Muscle of back (tissue), 11 donors: ENCODE data around the gene RTL10. TPM values are rescaled to one million over a fixed set of nuclear protein-coding genes. Genes with fewer than 3 reads are reported as not detected.
A peak's percentile ranks its signal among the peaks of the same experiment; 100 is the strongest.
"Not testable (repeated sequence)": the region's sequence is repeated elsewhere in the genome, so short reads cannot be mapped to it uniquely, and the experiment has no call there.

ENCODE experiments used
- DNase-seq, 3 donors: peaks; one replicate each; pipeline versions ENCODE4 v3.0.0 to v3.0.0-alpha.2; 2013
- polyA plus RNA-seq, 10 donors: library from polyadenylated mRNA; unstranded; fragments of 120-200 nt; gene quantifications; one replicate each; pipeline ENCODE4 v1.2.1, GENCODE V29; 2013; ENCODE audit not compliant: insufficient read length in 10 of 10

Gene RTL10
- polyA plus RNA-seq, 10 donors: 8.6 to 15.0 (median 11.3) TPM

- DNase-seq: no peak
Measured at GRCh38 chr22:19890502-19891316, 36.0 kb upstream of the RTL10 start.

GRCh38 chr22:19889951-19890350, 35.3 kb upstream of the RTL10 start:
- no peak for DNase-seq

- DNase-seq: no peak
Measured at GRCh38 chr22:19888131-19888746, 33.6 kb upstream of the RTL10 start.

- DNase-seq: no peak
Measured at GRCh38 chr22:19887256-19887985, 32.7 kb upstream of the RTL10 start.

- peak in 1 of 3 donors; percentile 71 for DNase-seq
Measured at GRCh38 chr22:19886605-19887255, 32.1 kb upstream of the RTL10 start.

GRCh38 chr22:19885841-19886592, 31.3 kb upstream of the RTL10 start:
- no peak for DNase-seq

GRCh38 chr22:19884954-19885751, 30.5 kb upstream of the RTL10 start:
- no peak for DNase-seq

GRCh38 chr22:19884161-19884953, 29.7 kb upstream of the RTL10 start:
- no peak for DNase-seq

GRCh38 chr22:19883446-19883845, 28.8 kb upstream of the RTL10 start:
- not testable (repeated sequence) for DNase-seq

GRCh38 chr22:19882446-19883381, 28.0 kb upstream of the RTL10 start:
- no peak for DNase-seq

- peak; percentile 79 to 94 (median 92) for DNase-seq
Measured at GRCh38 chr22:19880786-19881569, 26.3 kb upstream of the RTL10 start.

GRCh38 chr22:19879992-19880785, 25.5 kb upstream of the RTL10 start:
- no peak for DNase-seq

- peak in 1 of 3 donors; percentile 13 for DNase-seq
Measured at GRCh38 chr22:19879643-19879991, 24.9 kb upstream of the RTL10 start.

- peak in 1 of 3 donors; percentile 14 for DNase-seq
Measured at GRCh38 chr22:19879246-19879570, 24.5 kb upstream of the RTL10 start.

GRCh38 chr22:19878461-19879245, 24.0 kb upstream of the RTL10 start:
- DNase-seq: peak in 1 of 3 donors; percentile 11
